LNCAP (cell line): ENCODE data around the gene PNMA8A.

ENCODE experiments used
- CTCF ChIP-seq: fragments of 450-650 bp; IDR thresholded peaks from 2 replicates; pipeline ENCODE4 v1.5.1; 2017; ENCODE audit warnings: mild to moderate bottlenecking

PNMA8A gene

GRCh38 chr19:46511237-46511636, 39.9 kb upstream of the PNMA8A start:
- TF ChIP-seq CTCF = no peak

- TF ChIP-seq CTCF = no peak
These were observed 36.8 kb upstream of the PNMA8A start for GRCh38 chr19:46508206-46508605.

GRCh38 chr19:46503848-46504453, 32.6 kb upstream of the PNMA8A start:
- no peak for TF ChIP-seq CTCF

GRCh38 chr19:46502891-46503290, 31.5 kb upstream of the PNMA8A start:
- no peak for TF ChIP-seq CTCF

GRCh38 chr19:46499692-46500091, 28.3 kb upstream of the PNMA8A start:
- TF ChIP-seq CTCF = no peak

- no peak for TF ChIP-seq CTCF
These were observed 26.4 kb upstream of the PNMA8A start for GRCh38 chr19:46497773-46498172.

- TF ChIP-seq CTCF = no peak
These were observed 24.9 kb upstream of the PNMA8A start for GRCh38 chr19:46496304-46496703.

GRCh38 chr19:46495786-46496099, 24.4 kb upstream of the PNMA8A start, which contains the start of gene PNMA8B:
PNMA8B (minus strand) TSS chr19:46495867; CDS start chr19:46495465, 402 bp downstream.
- TF ChIP-seq CTCF = no peak
